H9 (cell line): ENCODE data around the gene FMOD. TPM values are rescaled to one million over a fixed set of nuclear protein-coding genes. Genes with fewer than 3 reads are reported as not detected.

Experiments used
- DNase-seq: peaks from one replicate; pipeline ENCODE4 v3.0.0-alpha.2; 2017
- H2AFZ ChIP-seq: one replicate; pipeline ENCODE4 v1.6.1; 2013; ENCODE audit warnings: mild to moderate bottlenecking, low read length, control low read depth, moderate library complexity
- H2AK5ac ChIP-seq: 2 replicates; pipeline ENCODE4 v1.6.1; 2013; ENCODE audit warnings: low read length, control low read depth, mixed read lengths; ENCODE audit not compliant: insufficient read length
- H2BK120ac ChIP-seq: one replicate; pipeline ENCODE4 v1.6.1; 2013; ENCODE audit warnings: low read depth, mild to moderate bottlenecking, low read length, control low read depth, inconsistent platforms; ENCODE audit not compliant: poor library complexity, severe bottlenecking
- H2BK12ac ChIP-seq: 2 replicates; pipeline ENCODE4 v1.6.1; 2013; ENCODE audit warnings: low read length, control low read depth, mixed read lengths, low read depth; ENCODE audit not compliant: insufficient read length
- H2BK15ac ChIP-seq: 2 replicates; pipeline ENCODE4 v1.6.1; 2013; ENCODE audit warnings: low read depth, low read length, control low read depth
- H2BK20ac ChIP-seq: one replicate; pipeline ENCODE4 v1.6.1; 2013; ENCODE audit warnings: low read depth, mild to moderate bottlenecking, low read length, control low read depth, inconsistent platforms; ENCODE audit not compliant: poor library complexity, severe bottlenecking
- H2BK5ac ChIP-seq: 2 replicates; pipeline ENCODE4 v1.6.1; 2013; ENCODE audit warnings: low read length, control low read depth, mixed read lengths; ENCODE audit not compliant: insufficient read length
- H3K14ac ChIP-seq: 2 replicates; pipeline ENCODE4 v1.6.1; 2013; ENCODE audit warnings: low read length, control low read depth; ENCODE audit not compliant: insufficient read depth
- H3K18ac ChIP-seq: 2 replicates; pipeline ENCODE4 v1.6.1; 2013; ENCODE audit warnings: low read depth, mild to moderate bottlenecking, mixed read lengths, low read length, control low read depth; ENCODE audit not compliant: insufficient read length
- H3K23ac ChIP-seq: 2 replicates; pipeline ENCODE4 v1.6.1; 2013; ENCODE audit warnings: low read length, control low read depth, mixed read lengths, low read depth; ENCODE audit not compliant: insufficient read length
- H3K23me2 ChIP-seq: 2 replicates; pipeline ENCODE4 v1.6.1; 2013; ENCODE audit warnings: low read depth, mild to moderate bottlenecking, mixed read lengths, low read length, control low read depth; ENCODE audit not compliant: insufficient read length, poor library complexity, severe bottlenecking
- H3K27ac ChIP-seq: 2 replicates; pipeline ENCODE4 v1.5.1; 2013; ENCODE audit warnings: low read length, control low read depth, mixed read lengths, low read depth; ENCODE audit not compliant: insufficient read length
- H3K27me3 ChIP-seq: 2 replicates; pipeline ENCODE4 v1.6.1; 2013; ENCODE audit warnings: low read length, control low read depth, inconsistent platforms; ENCODE audit not compliant: insufficient read depth
- H3K4ac ChIP-seq: 2 replicates; pipeline ENCODE4 v1.6.1; 2013; ENCODE audit warnings: low read depth, mild to moderate bottlenecking, control low read depth, inconsistent platforms, low read length, moderate library complexity
- H3K4me1 ChIP-seq: 2 replicates; pipeline ENCODE4 v1.6.1; 2013; ENCODE audit warnings: low read length, control low read depth, inconsistent platforms; ENCODE audit not compliant: insufficient read depth
- H3K4me2 ChIP-seq: 2 replicates; pipeline ENCODE4 v1.6.1; 2013; ENCODE audit warnings: low read length, control low read depth, mixed read lengths; ENCODE audit not compliant: insufficient read length, insufficient read depth
- H3K56ac ChIP-seq: 2 replicates; pipeline ENCODE4 v1.6.1; 2013; ENCODE audit warnings: low read depth, mild to moderate bottlenecking, mixed read lengths, low read length, control low read depth; ENCODE audit not compliant: insufficient read length
- H3K79me1 ChIP-seq: 2 replicates; pipeline ENCODE4 v1.6.1; 2013; ENCODE audit warnings: low read depth, mild to moderate bottlenecking, moderate library complexity, low read length, control low read depth, inconsistent platforms; ENCODE audit not compliant: insufficient read depth, poor library complexity, severe bottlenecking
- H3K79me2 ChIP-seq: 2 replicates; pipeline ENCODE4 v1.6.1; 2013; ENCODE audit warnings: low read length, control low read depth, inconsistent platforms; ENCODE audit not compliant: insufficient read depth
- H3K9ac ChIP-seq: 2 replicates; pipeline ENCODE4 v1.6.1; 2013; ENCODE audit warnings: low read length, control low read depth, mixed read lengths; ENCODE audit not compliant: insufficient read length; ENCODE audit errors: extremely low read depth
- H3K9me3 ChIP-seq: one replicate; pipeline ENCODE4 v1.6.1; 2013; ENCODE audit warnings: low read depth, low read length, inconsistent platforms; ENCODE audit not compliant: control insufficient read depth
- H3T11ph ChIP-seq: one replicate; pipeline ENCODE4 v1.6.1; 2013; ENCODE audit warnings: mild to moderate bottlenecking, low read length, control low read depth, inconsistent platforms
- H4K20me1 ChIP-seq: one replicate; pipeline ENCODE4 v1.6.1; 2013; ENCODE audit not compliant: control insufficient read depth, insufficient read length, insufficient read depth
- H4K5ac ChIP-seq: 2 replicates; pipeline ENCODE4 v1.6.1; 2013; ENCODE audit warnings: low read depth, mild to moderate bottlenecking, mixed read lengths, low read length, control low read depth; ENCODE audit not compliant: insufficient read length
- H4K8ac ChIP-seq: replicated peaks from 2 replicates; pipeline ENCODE4 v1.6.1; 2013; ENCODE audit warnings: low read length, control low read depth, mixed read lengths, low read depth; ENCODE audit not compliant: insufficient read length
- H4K91ac ChIP-seq: 2 replicates; pipeline ENCODE4 v1.6.1; 2013; ENCODE audit warnings: low read depth, mild to moderate bottlenecking, moderate library complexity, mixed read lengths, low read length, control low read depth; ENCODE audit not compliant: insufficient read length
- H3K27ac Mint-ChIP-seq, 3 experiments: 2 replicates in 2 of 3; 3 replicates in 1 of 3; pipeline ENCODE4 v1.8.0; 2020 to 2021; ENCODE audit warnings: mixed read lengths in 3 of 3, mild to moderate bottlenecking in 1 of 3, moderate library complexity in 1 of 3
- H3K27me3 Mint-ChIP-seq: 2 replicates; pipeline ENCODE4 v1.8.0; 2021; ENCODE audit warnings: low read depth, mild to moderate bottlenecking, moderate library complexity, mixed read lengths
- H3K36me3 Mint-ChIP-seq, 3 experiments: 2 replicates in 2 of 3; 3 replicates in 1 of 3; pipeline ENCODE4 v1.8.0; 2020 to 2021; ENCODE audit warnings: low read depth in 3 of 3, mixed read lengths in 3 of 3; ENCODE audit not compliant: insufficient read depth in 1 of 3
- H3K4me1 Mint-ChIP-seq, 2 experiments: 2 replicates each; pipeline ENCODE4 v1.8.0; 2020; ENCODE audit warnings: mixed read lengths in 2 of 2
- H3K4me3 Mint-ChIP-seq, 2 experiments: 2 replicates in 1 of 2; 3 replicates in 1 of 2; pipeline ENCODE4 v1.8.0; 2020 to 2021; ENCODE audit warnings: mild to moderate bottlenecking in 2 of 2, mixed read lengths in 2 of 2, moderate library complexity in 1 of 2
- H3K9me3 Mint-ChIP-seq, 2 experiments: 2 replicates in 1 of 2; 3 replicates in 1 of 2; pipeline ENCODE4 v1.8.0; 2020; ENCODE audit warnings: mild to moderate bottlenecking in 2 of 2, mixed read lengths in 2 of 2, moderate library complexity in 1 of 2
- WGBS: extraction: QIAGEN DNeasy Blood & Tissue Kit; methylation state at CpG from one replicate; pipeline ENCODE4 v1.1.7; 2013; ENCODE audit warnings: missing lambda C conversion rate, low lambda C conversion rate, mixed read lengths; ENCODE audit not compliant: insufficient read length; ENCODE audit errors: extremely low coverage; 5-methylcytosine and 5-hydroxymethylcytosine counted together
- total RNA-seq: library from RNA; stranded (reverse); gene quantifications from 2 replicates; pipeline ENCODE4 v1.2.1, GENCODE V29; 2021
- TF ChIP-seq, protein P1 (sequence below): fragments of 200-600 bp; sonication (generic); conservative IDR thresholded peaks from 3 replicates; pipeline ENCODE4 v1.8.0; 2021; ENCODE audit warnings: antibody characterized with exemption, mild to moderate bottlenecking

The FMOD gene
- total RNA-seq, 1 experiment from 2014 or later: not detected

DNA sequence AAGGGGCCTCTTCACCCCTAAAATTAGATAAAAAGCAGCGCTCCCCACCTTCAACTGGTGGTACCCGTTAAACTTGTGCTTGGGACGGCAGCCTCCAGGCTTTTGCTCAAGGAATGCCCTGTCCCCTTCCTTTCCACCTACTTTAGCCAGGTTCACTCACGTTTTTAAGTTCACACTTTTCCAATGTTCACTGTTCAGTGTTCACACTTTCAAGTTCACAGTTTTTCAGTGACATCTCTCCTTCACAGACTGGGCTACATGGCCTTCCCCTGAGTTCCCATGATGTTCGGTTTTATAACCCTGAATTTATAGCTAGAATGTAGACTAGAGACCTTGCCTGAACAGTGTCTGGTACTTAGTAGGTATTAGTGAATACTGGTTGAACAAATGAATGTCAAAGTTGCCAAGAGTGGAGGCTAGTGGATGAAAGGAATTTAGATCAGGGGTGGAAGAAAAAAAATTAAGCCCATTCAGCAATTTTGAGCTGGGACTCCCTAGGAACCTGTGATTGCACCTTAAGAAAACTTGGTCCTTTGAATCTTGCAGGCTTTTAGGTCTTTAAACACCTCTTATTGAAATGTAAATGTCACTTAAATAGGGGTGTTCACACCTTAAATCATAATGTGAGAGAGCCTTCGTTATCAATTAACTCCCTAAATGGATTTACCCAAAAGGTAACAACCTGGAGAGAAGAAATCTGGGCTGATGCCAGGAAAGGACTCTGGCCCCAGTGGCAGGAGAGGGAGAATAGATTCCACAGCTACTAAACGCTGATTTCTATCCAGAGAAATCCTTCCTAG is 33.3 kb downstream of the FMOD start:
- H2AK5ac ChIP-seq: no peak overlapping the region
- H3K27me3 Mint-ChIP-seq: peaks cover 98% of the 10 kb centered on the region
- no CpG with 5 or more reads among the region's 7 CpGs for WGBS
- no peak for DNase-seq
- no peak overlapping the region for H3K4ac ChIP-seq
- no peaks in the 10 kb centered on the region for H3K79me2 ChIP-seq
- H3K23ac ChIP-seq: no peak overlapping the region
- no peak overlapping the region for H2BK20ac ChIP-seq
- H2BK120ac ChIP-seq: no peak overlapping the region
- no peaks in the 10 kb centered on the region for H3K36me3 Mint-ChIP-seq
- H2BK12ac ChIP-seq: no peak overlapping the region
- no peak overlapping the region for H3K9ac ChIP-seq
- no peaks in the 10 kb centered on the region for H4K20me1 ChIP-seq
- H3K9me3 Mint-ChIP-seq: no peaks in the 10 kb centered on the region
- no peak overlapping the region for H2BK5ac ChIP-seq
- TF ChIP-seq, protein P1, sequence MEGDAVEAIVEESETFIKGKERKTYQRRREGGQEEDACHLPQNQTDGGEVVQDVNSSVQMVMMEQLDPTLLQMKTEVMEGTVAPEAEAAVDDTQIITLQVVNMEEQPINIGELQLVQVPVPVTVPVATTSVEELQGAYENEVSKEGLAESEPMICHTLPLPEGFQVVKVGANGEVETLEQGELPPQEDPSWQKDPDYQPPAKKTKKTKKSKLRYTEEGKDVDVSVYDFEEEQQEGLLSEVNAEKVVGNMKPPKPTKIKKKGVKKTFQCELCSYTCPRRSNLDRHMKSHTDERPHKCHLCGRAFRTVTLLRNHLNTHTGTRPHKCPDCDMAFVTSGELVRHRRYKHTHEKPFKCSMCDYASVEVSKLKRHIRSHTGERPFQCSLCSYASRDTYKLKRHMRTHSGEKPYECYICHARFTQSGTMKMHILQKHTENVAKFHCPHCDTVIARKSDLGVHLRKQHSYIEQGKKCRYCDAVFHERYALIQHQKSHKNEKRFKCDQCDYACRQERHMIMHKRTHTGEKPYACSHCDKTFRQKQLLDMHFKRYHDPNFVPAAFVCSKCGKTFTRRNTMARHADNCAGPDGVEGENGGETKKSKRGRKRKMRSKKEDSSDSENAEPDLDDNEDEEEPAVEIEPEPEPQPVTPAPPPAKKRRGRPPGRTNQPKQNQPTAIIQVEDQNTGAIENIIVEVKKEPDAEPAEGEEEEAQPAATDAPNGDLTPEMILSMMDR: no peak
- H2BK15ac ChIP-seq: no peak overlapping the region
- H3K27me3 ChIP-seq: peaks cover 11% of the 10 kb centered on the region; the same call in 1 of the 2 replicates
- H4K91ac ChIP-seq: no peak overlapping the region
- H3T11ph ChIP-seq: no peak overlapping the region
- no peak overlapping the region for H3K4me3 Mint-ChIP-seq
- no peaks in the 10 kb centered on the region for H3K79me1 ChIP-seq
- H3K4me2 ChIP-seq: no peak overlapping the region
- no peak overlapping the region for H3K27ac Mint-ChIP-seq
- peaks cover 16 to 19% of the 10 kb centered on the region in 2 experiments for H3K4me1 Mint-ChIP-seq
- H3K18ac ChIP-seq: no peak overlapping the region
- no peaks in the 10 kb centered on the region for H3K4me1 ChIP-seq
- H3K56ac ChIP-seq: no peak overlapping the region
- no peaks in the 10 kb centered on the region for H3K9me3 ChIP-seq
- no peak overlapping the region for H3K14ac ChIP-seq
- no peaks in the 10 kb centered on the region for H3K23me2 ChIP-seq
- no peak overlapping the region for H2AFZ ChIP-seq
- no peak overlapping the region for H4K8ac ChIP-seq
- no peak overlapping the region for H3K27ac ChIP-seq
- H4K5ac ChIP-seq: no peak overlapping the region
